Spleen (tissue), 11 donors: Measurements from ENCODE around the gene ANKRD31. TPM values are rescaled to one million over a fixed set of nuclear protein-coding genes. Genes with fewer than 3 reads are reported as not detected.

ENCODE experiments used
- DNase-seq: peaks from one replicate; pipeline ENCODE4 v3.0.0-alpha.2; 2020
- H3K27ac ChIP-seq, 8 donors: fragments of 200-600 bp; sonication (generic) in 7 of 8; 1 replicate in 4 of 8; 2 replicates in 4 of 8; pipeline versions ENCODE4 v1.5.0 to v1.8.0; 2016 to 2021; ENCODE audit warnings: inconsistent platforms in 4 of 8, mild to moderate bottlenecking in 4 of 8, moderate library complexity in 1 of 8
- H3K27me3 ChIP-seq, 7 donors: fragments of 200-600 bp; sonication (generic) in 6 of 7; replicated peaks in 1 of 7; 1 replicate in 4 of 7; 2 replicates in 3 of 7; pipeline versions ENCODE4 v1.5.0 to v1.8.0; 2016 to 2021; ENCODE audit warnings: inconsistent platforms in 3 of 7, mild to moderate bottlenecking in 1 of 7
- H3K36me3 ChIP-seq, 6 donors: fragments of 200-600 bp; sonication (generic) in 5 of 6; 1 replicate in 4 of 6; 2 replicates in 2 of 6; pipeline versions ENCODE4 v1.5.0 to v1.8.0; 2016 to 2021; ENCODE audit warnings: inconsistent platforms in 2 of 6
- H3K4me1 ChIP-seq, 6 donors: fragments of 200-600 bp; sonication (generic) in 5 of 6; 1 replicate in 3 of 6; 2 replicates in 3 of 6; pipeline versions ENCODE4 v1.5.0 to v1.8.0; 2016 to 2021; ENCODE audit warnings: inconsistent platforms in 3 of 6
- H3K4me3 ChIP-seq, 8 donors: fragments of 200-600 bp; sonication (generic) in 7 of 8; 1 replicate in 4 of 8; 2 replicates in 4 of 8; pipeline versions ENCODE4 v1.5.0 to v1.8.0; 2016 to 2021; ENCODE audit warnings: inconsistent platforms in 4 of 8, mild to moderate bottlenecking in 4 of 8, moderate library complexity in 2 of 8
- H3K9me3 ChIP-seq, 8 donors: fragments of 200-600 bp; sonication (generic) in 7 of 8; 1 replicate in 4 of 8; 2 replicates in 4 of 8; pipeline versions ENCODE4 v1.5.0 to v1.8.0; 2016 to 2021; ENCODE audit warnings: inconsistent platforms in 4 of 8
- CTCF ChIP-seq, 11 experiments: fragments of 200-600 bp in 7 of 11; fragments of 450-650 bp in 4 of 11; sonication (generic) in 4 of 11; IDR thresholded peaks in 8 of 11; conservative IDR thresholded peaks in 3 of 11; 1 replicate in 7 of 11; 2 replicates in 4 of 11; pipeline versions ENCODE4 v1.4.0 to v1.8.0; 2016 to 2021; ENCODE audit warnings: antibody characterized with exemption in 11 of 11, inconsistent platforms in 4 of 11, mild to moderate bottlenecking in 1 of 11
- POLR2A ChIP-seq, 3 donors: fragments of 450-650 bp; IDR thresholded peaks; one replicate each; pipeline ENCODE4 v1.5.1; 2017; ENCODE audit warnings: antibody characterized with exemption in 3 of 3, mild to moderate bottlenecking in 1 of 3
- POLR2AphosphoS5 ChIP-seq, 3 donors: sonication (generic); formaldehyde crosslinking; IDR thresholded peaks; one replicate each; pipeline ENCODE4 v1.5.1; 2017; ENCODE audit warnings: antibody characterized with exemption in 3 of 3
- WGBS, 5 donors: extraction: QIAGEN DNeasy Blood & Tissue Kit in 3 of 5; methylation state at CpG; one replicate each; pipeline versions ENCODE4 v1.1.5 to v1.1.7; 2013 to 2018; 5-methylcytosine and 5-hydroxymethylcytosine counted together
- intact Hi-C: fragments of 100-400 bp; cut with DNase I; formaldehyde crosslinking; loops from one replicate; pipeline ENCODE4 v1.15.0; 2023; ENCODE audit warnings: low total_unique reads
- polyA plus RNA-seq, 3 donors: library from polyadenylated mRNA; stranded (reverse); fragments of 200-250 nt; gene quantifications; one replicate each; pipeline ENCODE4 v1.2.1, GENCODE V29; 2013
- total RNA-seq, 7 donors: library from RNA; depleted of rRNA in 3 of 7; stranded (reverse); fragments of >200 nt in 3 of 7; fragmentation: NEBNext Ultra II Directional in 4 of 7; extraction: Animal tissue kit (Norgen Biotek cat#: 25700) in 4 of 7; gene quantifications; one replicate each; pipeline versions ENCODE4 v1.1.0 to v1.2.1, GENCODE V29; 2016 to 2021
- donor health status: healthy with polysubstance abuse.
- donor health status: DM: no; HTN: no; CAD: no; lungs with moderate emphysema.
- donor health status: DM: no; HTN: no; CAD: no.
- donor health status: Bipolar disorder and iron deficiency.
- donor health status: healthy.
- donor health status: DM: no; HTN: no; CAD: no.
- donor health status: DM: yes; HTN: yes; CAD: no.

Gene ANKRD31
- total and polyA plus RNA-seq, 10 donors, result 0.03 to 0.51 (median 0.22) TPM

- intact Hi-C loops, result no loop called here
- 84 to 91% (median 87%) methylated on average over 4 of the region's 4 CpGs for WGBS, 5 donors
- no peak for DNase-seq
Measured at GRCh38 chr5:75037106-75037505, 199.6 kb downstream of the ANKRD31 start.

GRCh38 chr5:75034137-75034739 lies 202.4 kb downstream of the ANKRD31 start:
- H3K4me3 ChIP-seq, result no peak overlapping the region
- WGBS, 5 donors, result 41 to 53% (median 43%) methylated on average over 6 of the region's 6 CpGs
- H3K27ac ChIP-seq, result peak overlapping the region in 1 of 8 donors; percentile 18
- H3K9me3 ChIP-seq, result no peaks in the 10 kb centered on the region
- no peaks in the 10 kb centered on the region for H3K27me3 ChIP-seq
- TF ChIP-seq POLR2A (IDR thresholded peaks at IDR 0.05), result no peak
- TF ChIP-seq POLR2AphosphoS5 (IDR thresholded peaks at IDR 0.05), result peak in 1 of 3 donors; percentile 19
- no peaks in the 10 kb centered on the region for H3K36me3 ChIP-seq
- peaks cover 0 to 8% (median 2%) of the 10 kb centered on the region in 6 donors for H3K4me1 ChIP-seq
- DNase-seq, result peak; percentile 72
- intact Hi-C loops, result no loop called here

More at GRCh38 chr5:75037106-75037505, 199.6 kb downstream of the ANKRD31 start:
- H3K36me3 ChIP-seq, result no peaks in the 10 kb centered on the region
- H3K27ac ChIP-seq, result no peak overlapping the region
- H3K4me3 ChIP-seq, result no peak overlapping the region
- H3K4me1 ChIP-seq, result peaks cover 0 to 8% (median 2%) of the 10 kb centered on the region in 6 donors
- TF ChIP-seq CTCF (IDR thresholded peaks at IDR 0.05 in 8 of 11, conservative IDR thresholded peaks at IDR 0.05 in 3 of 11) (no peak), POLR2A (IDR thresholded peaks at IDR 0.05) (no peak), POLR2AphosphoS5 (IDR thresholded peaks at IDR 0.05) (no peak)
- H3K9me3 ChIP-seq, result no peaks in the 10 kb centered on the region
- H3K27me3 ChIP-seq, result no peaks in the 10 kb centered on the region

GRCh38 chr5:75031366-75031765 lies 205.3 kb downstream of the ANKRD31 start:
- no peak for DNase-seq
- Histone ChIP-seq H3K4me3 (no peak overlapping the region), H3K27ac (no peak overlapping the region), H3K36me3 (no peaks in the 10 kb centered on the region), H3K27me3 (no peaks in the 10 kb centered on the region), H3K4me1 (peaks cover 0 to 8% (median 2%) of the 10 kb centered on the region in 6 donors), H3K9me3 (no peaks in the 10 kb centered on the region)
- intact Hi-C loops, result no loop called here
- 55 to 93% (median 78%) methylated on average over 3 of the region's 3 CpGs for WGBS, 5 donors
- no peak for TF ChIP-seq POLR2AphosphoS5 (IDR thresholded peaks at IDR 0.05)
- no peak for TF ChIP-seq POLR2A (IDR thresholded peaks at IDR 0.05)
- TF ChIP-seq CTCF (IDR thresholded peaks at IDR 0.05 in 8 of 11, conservative IDR thresholded peaks at IDR 0.05 in 3 of 11), result no peak

GRCh38 chr5:75028090-75028489 lies 208.6 kb downstream of the ANKRD31 start:
- 76 to 93% (median 82%) methylated on average over 3 of the region's 3 CpGs for WGBS, 5 donors
- TF ChIP-seq CTCF (IDR thresholded peaks at IDR 0.05 in 8 of 11, conservative IDR thresholded peaks at IDR 0.05 in 3 of 11), result no peak
- TF ChIP-seq POLR2A (IDR thresholded peaks at IDR 0.05), result no peak
- TF ChIP-seq POLR2AphosphoS5 (IDR thresholded peaks at IDR 0.05), result no peak
- Histone ChIP-seq H3K27me3 (no peaks in the 10 kb centered on the region), H3K4me3 (no peak overlapping the region), H3K27ac (no peak overlapping the region), H3K9me3 (no peaks in the 10 kb centered on the region), H3K36me3 (no peaks in the 10 kb centered on the region), H3K4me1 (peaks cover 0 to 7% (median 0%) of the 10 kb centered on the region in 6 donors)
- no peak for DNase-seq
- intact Hi-C loops, result no loop called here
